ENCODE results near the gene CEMP1.

The CEMP1 gene

GRCh38 chr16:2483939-2484897, 47.0 kb downstream of the CEMP1 start:
- no peak for DNase-seq (ENCODE audit: low spot score)

- DNase-seq (ENCODE audit: low spot score) = no peak
These were observed 48.3 kb downstream of the CEMP1 start for GRCh38 chr16:2482708-2483534.

- DNase-seq (ENCODE audit: low spot score) = no peak
These were observed 49.0 kb downstream of the CEMP1 start for GRCh38 chr16:2482249-2482648.

- DNase-seq (ENCODE audit: low spot score) = no peak
These were observed 49.5 kb downstream of the CEMP1 start for GRCh38 chr16:2481676-2482075.

GRCh38 chr16:2480948-2481347, 50.3 kb downstream of the CEMP1 start:
- no peak for DNase-seq (ENCODE audit: low spot score)

Measured in HuH-7.5 (cell line).